ENCODE results near the gene SPECC1L.

The SPECC1L gene

DNA sequence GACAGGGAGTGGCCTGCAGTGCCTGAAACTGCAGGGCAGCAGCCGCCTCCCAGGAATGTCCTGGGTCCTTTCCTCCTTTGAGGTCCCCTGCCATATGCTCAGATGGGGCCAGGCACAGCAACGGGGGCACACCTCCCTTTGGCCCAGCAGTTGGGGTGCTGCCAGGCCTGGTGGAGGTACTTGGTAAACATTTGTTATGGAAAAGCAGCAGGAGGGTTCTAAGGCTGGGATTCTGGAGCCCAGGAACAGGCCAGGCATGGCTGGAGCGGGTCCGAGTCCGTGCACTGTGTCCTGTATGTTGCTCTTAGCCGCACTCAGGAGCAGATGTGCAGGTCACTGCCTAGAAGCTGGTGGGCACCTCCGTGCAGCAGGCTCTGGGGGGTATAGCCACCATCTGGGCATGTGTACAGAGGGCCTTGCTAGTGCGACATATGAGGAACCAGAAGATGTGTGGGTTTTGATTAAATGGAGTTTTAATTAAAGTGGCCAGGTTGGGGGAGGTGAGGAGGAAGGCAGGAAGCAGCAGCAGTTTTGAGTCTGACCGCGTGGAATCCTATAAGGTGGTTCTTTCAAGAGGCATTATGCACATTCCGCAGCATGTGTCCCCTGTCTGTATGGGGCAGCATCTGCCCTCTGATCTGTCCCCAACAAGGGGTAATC is 158.2 kb downstream of the SPECC1L start:
- no peak for DNase-seq (ENCODE audit: low read depth in 2 of 2)

DNA sequence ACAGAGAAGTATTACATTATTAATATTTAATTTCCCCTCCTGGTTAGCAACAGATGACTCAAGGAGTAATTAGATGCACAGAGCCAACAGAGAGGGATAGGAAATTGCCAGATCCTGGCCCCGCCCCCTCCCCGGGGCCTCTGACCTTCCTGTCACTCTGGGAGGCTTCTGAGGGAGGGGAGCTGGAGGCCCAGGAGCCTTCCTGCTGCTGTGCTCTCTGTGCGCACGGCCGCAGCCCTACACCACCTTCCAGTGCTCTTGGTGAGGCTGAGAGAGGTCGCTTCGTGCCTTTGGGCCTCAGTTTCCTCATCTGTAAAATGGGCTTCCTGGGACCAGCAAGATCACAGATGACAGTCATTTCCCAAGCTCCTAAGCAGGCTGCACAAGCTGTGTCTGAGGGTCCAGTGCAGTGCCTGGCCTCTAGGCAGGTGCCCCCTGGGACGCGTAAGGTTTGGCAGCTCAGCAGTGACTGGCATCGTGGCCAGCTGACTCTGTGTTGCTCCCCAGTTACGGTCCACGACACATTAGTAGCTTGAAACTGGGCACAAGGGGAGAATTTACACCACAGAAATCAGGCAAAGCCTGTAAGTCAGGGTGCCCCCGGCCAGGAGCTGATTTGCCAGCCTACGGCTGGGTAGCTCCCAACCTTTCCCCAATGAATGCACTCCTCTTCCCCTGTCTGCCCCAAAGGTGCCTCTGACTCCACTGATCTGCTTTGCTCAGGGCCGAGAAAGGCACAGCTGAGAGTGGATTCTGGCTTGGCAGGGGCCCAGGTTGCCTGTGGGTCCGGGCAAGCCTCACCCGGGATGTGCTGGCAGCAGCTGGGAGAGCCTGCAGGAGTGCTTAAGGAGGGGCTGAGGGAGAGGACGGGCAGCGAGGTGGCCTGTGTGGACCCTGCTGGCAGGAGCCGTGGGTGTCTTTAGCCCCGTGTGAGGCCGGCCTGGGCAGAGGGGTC is 159.1 kb downstream of the SPECC1L start:
- peak; percentile 56 to 69 for DNase-seq (ENCODE audit: low read depth in 2 of 2)

DNA sequence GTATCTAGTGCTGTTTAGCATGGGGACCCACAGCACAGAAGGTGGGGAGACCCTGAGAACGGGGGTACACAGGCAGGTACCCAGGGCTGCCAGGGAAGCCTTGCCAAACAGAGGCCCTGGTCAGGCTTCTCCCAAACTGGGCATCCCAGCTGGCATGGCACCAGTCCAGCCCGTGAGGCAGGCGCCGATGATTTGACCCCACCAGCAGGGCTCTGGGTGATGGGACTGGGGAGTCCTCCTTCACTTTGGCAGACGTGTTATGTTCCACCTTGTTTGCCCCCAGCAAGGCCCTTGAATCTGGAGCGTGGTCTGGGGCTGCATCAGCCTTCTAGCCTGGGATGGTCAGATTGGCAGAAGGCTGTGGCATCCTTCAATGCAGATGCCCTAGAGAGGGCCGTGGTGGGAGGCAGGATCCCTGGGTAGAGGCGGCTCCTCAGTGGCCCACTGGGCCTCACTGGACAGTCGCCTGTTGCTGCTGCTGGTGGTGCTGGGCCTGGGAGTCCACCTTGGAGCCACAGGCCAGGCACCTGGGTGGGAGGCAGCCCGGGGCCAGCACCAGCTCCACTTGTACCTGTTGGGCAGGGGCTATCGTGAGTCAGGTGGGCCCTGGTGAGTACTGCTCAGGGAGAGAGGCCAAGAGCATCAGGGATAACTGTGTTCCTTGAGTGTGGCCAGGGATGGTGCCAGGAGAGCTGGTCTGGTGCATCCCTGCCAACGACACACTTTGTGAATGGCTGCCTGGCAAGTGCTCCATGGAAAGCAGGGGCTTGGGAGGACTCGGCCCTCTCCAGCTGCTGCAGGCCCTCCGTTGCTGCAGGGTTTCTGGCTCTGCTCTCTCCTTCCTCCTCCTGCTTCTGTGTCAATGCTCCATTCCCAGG is 160.0 kb downstream of the SPECC1L start:
- DNase-seq (ENCODE audit: low read depth in 2 of 2) = no peak

DNA sequence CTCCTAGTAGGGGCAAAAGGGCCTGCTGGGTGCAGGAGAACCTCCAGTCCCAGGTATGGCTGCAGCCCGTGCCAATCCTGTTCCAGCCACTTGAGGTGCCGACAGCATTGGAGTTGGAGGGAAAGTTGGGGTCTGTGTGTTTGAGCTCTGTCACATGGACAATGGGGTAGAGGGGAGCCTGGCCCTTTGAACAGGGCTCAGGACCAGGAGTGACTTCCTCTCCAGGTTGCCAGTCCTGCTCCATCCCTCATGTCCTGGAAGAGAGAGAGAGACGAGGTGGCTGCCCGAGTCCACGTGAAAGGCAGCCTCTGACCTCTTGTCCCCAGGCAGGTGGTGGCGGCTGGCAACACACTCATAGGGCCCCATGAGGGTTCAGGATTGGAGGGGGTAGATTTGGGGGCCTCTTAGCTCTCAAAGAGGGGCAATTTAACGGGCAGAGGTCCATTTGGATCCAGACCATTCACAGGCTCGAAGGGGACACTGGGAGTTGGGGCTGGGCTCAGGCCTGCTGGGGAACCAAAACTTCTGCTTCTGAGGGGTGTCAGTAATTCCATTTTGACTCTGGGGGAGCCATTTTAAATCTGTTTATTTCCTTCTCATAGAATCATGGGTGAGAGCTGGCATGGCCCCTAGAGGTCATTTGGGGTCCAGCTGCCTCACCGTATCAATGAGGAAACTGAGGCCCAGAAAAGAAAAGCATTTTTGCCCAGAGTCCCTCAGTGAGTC is 160.8 kb downstream of the SPECC1L start:
- DNase-seq (ENCODE audit: low read depth in 2 of 2) = no peak

DNA sequence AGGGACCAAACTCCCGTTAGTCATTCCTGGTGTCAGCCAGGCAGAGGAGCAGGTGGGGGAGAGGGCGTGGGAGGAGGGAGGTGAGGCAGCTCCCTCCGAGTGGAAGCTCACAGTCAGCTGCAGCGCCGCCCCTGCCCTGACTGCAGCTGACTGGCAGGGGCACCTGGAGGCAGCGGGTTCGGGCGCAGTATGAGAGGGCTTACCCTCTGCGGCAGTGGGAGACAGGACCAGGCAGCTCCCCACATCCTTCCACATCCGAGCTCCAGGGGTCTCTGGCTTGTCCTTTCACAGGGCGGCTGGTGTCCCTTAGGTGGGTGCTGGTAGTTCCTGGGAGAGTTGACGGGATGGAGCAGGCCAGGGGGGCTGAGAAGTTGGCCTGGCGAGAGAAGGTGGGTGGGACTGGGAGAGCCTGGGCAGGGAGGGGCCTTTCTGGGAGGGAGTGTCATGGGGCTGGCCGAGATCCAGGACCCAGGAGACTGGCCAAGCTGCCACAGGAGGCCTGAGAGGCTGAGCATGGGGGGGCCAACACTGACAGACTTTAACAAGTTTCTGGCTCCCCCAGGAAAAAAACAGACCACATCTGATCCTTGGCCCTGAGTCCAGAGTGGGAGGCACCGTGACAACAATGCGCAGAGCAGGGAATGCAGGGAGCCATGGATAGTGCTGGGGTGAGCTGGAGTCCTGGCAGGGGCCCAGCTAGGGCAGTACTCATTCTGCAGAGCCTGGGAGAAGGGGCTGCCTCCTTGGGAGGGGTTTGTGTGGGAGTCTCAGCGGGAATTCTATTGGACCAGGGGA is 161.6 kb downstream of the SPECC1L start:
- DNase-seq (ENCODE audit: low read depth in 2 of 2) = peak in 1 of 2 donors; percentile 49

DNA sequence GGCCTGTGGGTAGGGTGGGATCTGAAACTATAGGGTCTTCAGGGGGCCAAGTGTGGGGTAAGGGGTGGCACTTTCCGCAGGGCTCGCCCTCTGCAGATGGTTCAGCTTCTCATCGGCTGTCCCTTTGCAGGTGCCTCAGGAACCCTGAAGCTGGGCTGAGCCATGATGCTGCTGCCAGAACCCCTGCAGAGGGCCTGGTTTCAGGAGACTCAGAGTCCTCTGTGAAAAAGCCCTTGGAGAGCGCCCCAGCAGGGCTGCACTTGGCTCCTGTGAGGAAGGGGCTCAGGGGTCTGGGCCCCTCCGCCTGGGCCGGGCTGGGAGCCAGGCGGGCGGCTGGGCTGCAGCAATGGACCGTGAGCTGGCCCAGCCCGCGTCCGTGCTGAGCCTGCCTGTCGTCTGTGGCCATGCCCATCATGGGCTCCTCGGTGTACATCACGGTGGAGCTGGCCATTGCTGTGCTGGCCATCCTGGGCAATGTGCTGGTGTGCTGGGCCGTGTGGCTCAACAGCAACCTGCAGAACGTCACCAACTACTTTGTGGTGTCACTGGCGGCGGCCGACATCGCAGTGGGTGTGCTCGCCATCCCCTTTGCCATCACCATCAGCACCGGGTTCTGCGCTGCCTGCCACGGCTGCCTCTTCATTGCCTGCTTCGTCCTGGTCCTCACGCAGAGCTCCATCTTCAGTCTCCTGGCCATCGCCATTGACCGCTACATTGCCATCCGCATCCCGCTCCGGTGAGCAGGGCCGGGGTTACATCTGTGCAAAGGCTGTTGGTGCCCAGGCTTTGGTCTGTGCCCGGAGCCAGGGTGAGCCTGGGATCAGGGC is 162.6 kb downstream of the SPECC1L start:
- no peak for DNase-seq (ENCODE audit: low read depth in 2 of 2)

DNA sequence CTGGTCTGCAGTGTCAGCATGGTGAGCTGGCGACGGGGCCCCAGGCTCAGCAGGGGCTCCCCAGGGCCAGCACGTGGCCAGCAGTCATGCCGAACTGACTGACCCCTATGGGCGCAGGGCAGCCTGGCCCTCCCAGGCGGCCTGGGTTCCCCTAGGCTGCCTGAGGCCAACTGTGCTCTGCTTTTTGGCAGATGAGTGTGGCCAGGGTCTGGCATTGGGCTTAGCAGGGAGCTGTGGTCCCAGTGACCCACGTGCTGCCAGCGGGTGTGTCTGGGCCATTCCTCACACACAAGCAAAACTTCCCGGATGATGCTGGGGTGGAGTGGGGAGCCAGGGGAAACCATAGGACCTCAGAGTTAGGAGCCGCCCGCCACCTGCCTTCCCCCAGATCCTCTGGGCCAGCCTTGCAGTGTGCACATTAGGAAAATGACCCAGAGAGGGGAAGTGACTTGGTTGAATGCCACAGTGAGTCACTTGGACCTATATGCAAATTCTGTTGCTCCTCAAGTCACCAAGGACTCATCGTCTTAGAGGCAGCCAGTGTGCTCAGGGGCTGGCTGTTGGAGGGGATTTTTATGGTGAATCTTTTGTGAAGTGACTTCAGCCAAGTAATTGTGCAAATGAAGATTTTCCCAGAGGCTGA is 163.3 kb downstream of the SPECC1L start:
- DNase-seq (ENCODE audit: low read depth in 2 of 2) = no peak

DNA sequence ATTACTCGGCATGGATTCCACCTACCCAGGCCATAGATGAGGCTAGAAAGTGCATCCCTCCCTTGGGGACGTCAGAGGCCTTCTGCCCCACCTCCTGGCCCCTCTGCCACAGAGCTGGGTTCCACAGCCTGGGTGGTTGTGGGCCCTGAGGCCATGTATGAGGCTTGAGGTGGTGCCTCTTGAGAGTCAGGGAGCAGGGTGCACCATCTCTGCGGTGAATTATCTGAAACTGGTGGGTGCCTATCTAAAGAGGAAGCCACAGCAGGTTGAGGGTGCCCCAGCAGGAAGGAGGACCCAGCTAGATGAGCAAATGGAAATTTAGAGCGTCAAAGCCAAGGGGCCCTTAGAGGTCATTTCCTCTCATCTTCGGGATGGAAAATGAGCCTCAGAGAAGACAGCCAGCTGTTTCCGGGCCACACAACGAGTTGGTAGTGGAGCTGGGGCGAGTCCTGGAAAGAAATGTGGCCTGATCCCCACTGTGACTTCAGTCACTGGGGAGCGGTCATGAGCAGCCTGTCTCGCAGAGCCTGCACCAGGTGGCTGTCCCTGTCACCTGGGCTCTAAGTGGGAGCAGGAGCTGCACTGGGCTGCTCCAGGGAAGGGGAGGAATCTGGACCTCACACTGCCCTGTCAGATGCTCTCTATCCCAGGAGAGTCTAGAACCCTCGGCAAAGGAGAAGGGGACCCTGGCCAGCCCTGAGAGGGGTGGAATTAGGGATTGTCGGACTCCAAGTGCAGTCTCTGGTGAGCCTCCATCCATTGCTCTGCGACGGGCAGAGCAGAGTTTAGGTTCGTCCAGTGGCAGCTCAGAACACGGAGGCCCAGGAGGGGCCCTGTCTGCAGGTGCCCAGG is 164.1 kb downstream of the SPECC1L start:
- peak; percentile 71 to 78 for DNase-seq (ENCODE audit: low read depth in 2 of 2)

DNA sequence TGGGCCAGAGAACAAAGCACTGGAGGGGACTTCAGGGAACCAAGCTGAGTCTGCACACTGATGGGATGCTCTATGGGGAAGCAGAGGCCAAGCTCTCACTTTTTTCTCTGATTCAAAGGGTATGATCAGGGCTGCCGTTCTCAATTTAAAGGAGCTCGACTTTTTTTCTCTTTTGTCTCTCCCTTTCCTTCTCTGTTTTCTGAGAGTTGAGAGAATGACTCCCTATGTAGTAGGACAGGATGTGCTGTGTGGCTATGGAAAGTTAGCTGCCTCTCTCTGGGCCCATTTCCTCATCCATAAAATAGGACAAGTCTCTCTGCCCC is 164.7 kb downstream of the SPECC1L start:
- DNase-seq (ENCODE audit: low read depth in 2 of 2) = no peak

DNA sequence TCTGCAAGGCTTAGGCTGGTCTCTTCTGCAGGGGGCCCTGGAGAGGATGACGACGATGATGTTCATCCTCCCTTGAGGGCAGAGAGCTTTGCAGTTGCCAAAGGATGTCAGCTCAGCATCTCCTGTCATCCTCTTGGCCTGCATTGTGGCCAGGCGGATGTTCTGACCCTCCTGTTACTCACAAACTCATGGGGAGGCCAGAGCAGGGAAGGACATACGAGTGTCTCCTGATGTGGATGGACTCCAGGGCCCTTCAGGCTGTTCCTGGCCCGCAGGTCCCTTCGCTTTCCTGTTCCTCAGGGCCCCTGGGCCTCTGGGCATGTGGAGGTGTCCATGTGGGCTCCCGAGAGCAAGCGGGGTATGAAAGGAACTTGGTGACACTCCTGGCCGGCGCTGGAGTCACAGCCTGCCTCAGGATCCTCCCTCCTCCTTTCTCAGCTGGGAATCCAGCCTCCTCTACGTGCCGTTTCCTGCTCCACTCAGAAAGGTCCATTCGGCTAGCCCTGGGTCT is 165.3 kb downstream of the SPECC1L start:
- DNase-seq (ENCODE audit: low read depth in 2 of 2) = no peak

DNA sequence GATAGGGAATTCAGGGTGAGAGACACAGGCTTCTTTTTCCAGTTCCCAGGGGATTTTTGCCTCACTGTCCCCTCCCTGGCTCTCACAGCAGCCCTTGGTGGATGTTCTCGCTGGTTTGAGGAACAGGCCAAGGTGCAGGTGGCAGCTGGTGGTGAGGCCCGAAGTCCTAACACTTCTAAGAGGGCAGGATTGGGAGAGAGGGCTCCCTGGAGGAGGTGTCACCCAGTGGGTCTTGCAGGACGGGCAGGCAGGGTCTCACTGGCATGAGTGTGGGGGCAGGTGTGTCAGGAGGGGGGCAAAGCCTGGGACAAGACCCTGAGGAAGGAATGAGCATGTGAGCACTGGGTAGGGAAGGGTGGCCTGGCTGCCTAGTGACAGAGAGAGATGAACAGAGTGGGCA is 165.9 kb downstream of the SPECC1L start:
- DNase-seq (ENCODE audit: low read depth in 2 of 2) = no peak

DNA sequence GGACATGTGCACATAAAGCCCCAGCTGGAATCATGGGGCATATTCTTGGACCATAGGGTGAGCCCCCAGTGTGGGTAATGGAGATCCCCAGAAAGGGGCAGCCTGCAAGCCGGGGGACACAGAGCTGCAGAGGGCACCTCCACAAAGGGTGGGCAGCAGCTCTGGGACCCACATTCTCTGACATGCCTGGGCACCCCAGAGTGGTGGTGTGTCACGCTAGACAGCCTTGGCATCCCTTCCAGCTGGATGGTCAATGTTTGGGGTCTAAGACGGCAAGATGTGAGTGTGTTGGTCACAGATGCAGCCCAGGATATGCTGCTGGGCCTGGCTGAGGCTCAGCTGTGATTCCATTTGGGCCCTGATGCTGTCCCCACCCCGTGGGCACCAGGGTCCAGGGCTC is 166.5 kb downstream of the SPECC1L start:
- DNase-seq (ENCODE audit: low read depth in 2 of 2) = no peak

DNA sequence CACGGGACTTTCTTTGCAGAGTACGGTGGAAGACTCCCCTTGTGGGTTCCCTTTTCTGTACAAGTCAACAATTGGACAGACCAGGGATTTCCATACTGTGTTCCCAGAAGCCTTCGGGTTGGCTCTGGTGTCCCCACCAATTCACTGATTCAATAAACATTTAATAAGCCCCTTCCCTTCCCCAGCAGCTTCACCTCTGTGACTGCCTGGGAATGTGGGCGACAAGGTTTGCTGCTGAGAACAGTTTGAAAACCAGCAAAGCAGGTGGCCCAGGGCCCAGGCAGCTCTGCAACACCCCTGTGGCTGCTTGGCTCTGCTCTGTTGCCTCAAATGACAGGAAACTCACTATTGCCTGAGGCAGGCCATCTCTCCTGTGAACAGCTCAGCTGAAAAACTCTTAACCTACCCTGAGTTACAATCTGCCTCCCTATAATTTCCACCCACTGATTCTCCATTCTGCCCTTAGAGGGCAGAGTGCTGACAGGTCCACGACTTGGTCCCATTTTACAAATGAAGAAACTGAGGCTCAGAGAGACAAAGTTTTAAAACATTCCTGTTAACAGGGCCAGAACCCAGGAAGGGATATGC is 167.2 kb downstream of the SPECC1L start:
- DNase-seq (ENCODE audit: low read depth in 2 of 2) = no peak

DNA sequence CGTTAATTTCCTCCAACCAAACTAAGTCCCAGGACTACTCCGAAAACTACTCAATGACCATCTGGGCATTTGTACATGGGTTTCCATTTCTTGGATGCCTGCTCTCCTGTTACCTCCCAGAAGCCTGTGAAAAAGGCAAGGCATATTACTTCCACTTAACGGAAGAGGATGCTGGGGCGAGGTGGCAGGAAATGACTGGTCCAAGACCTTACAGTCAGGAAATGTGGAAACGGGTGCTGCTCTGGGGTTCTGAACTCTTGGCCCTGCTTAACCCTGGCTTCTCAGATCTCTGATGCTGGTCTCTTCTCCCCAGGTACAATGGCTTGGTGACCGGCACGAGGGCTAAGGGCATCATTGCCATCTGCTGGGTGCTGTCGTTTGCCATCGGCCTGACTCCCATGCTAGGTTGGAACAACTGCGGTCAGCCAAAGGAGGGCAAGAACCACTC is 169.7 kb downstream of the SPECC1L start:
- DNase-seq (ENCODE audit: low read depth in 2 of 2) = no peak

DNA sequence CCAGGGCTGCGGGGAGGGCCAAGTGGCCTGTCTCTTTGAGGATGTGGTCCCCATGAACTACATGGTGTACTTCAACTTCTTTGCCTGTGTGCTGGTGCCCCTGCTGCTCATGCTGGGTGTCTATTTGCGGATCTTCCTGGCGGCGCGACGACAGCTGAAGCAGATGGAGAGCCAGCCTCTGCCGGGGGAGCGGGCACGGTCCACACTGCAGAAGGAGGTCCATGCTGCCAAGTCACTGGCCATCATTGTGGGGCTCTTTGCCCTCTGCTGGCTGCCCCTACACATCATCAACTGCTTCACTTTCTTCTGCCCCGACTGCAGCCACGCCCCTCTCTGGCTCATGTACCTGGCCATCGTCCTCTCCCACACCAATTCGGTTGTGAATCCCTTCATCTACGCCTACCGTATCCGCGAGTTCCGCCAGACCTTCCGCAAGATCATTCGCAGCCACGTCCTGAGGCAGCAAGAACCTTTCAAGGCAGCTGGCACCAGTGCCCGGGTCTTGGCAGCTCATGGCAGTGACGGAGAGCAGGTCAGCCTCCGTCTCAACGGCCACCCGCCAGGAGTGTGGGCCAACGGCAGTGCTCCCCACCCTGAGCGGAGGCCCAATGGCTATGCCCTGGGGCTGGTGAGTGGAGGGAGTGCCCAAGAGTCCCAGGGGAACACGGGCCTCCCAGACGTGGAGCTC is 170.2 kb downstream of the SPECC1L start:
- no peak for DNase-seq (ENCODE audit: low read depth in 2 of 2)

DNA sequence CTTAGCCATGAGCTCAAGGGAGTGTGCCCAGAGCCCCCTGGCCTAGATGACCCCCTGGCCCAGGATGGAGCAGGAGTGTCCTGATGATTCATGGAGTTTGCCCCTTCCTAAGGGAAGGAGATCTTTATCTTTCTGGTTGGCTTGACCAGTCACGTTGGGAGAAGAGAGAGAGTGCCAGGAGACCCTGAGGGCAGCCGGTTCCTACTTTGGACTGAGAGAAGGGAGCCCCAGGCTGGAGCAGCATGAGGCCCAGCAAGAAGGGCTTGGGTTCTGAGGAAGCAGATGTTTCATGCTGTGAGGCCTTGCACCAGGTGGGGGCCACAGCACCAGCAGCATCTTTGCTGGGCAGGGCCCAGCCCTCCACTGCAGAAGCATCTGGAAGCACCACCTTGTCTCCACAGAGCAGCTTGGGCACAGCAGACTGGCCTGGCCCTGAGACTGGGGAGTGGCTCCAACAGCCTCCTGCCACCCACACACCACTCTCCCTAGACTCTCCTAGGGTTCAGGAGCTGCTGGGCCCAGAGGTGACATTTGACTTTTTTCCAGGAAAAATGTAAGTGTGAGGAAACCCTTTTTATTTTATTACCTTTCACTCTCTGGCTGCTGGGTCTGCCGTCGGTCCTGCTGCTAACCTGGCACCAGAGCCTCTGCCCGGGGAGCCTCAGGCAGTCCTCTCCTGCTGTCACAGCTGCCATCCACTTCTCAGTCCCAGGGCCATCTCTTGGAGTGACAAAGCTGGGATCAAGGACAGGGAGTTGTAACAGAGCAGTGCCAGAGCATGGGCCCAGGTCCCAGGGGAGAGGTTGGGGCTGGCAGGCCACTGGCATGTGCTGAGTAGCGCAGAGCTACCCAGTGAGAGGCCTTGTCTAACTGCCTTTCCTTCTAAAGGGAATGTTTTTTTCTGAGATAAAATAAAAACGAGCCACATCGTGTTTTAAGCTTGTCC is 171.0 kb downstream of the SPECC1L start:
- DNase-seq (ENCODE audit: low read depth in 2 of 2) = no peak
